Liver (tissue), 9 donors: Measurements from ENCODE around the gene NAV2. TPM values are rescaled to one million over a fixed set of nuclear protein-coding genes. Genes with fewer than 3 reads are reported as not detected.

Source experiments
- DNase-seq: peaks from one replicate; pipeline ENCODE4 v3.0.0-alpha.2; 2017; ENCODE audit warnings: low spot score
- H3K27ac ChIP-seq, 2 donors: one replicate each; pipeline ENCODE4 v1.7.0; 2013; ENCODE audit warnings: inconsistent platforms in 2 of 2, low read length in 2 of 2, control low read depth in 1 of 2, low read depth in 1 of 2, mild to moderate bottlenecking in 1 of 2
- H3K27me3 ChIP-seq, 4 donors: one replicate each; pipeline versions ENCODE4 v1.6.1 to v1.7.0; 2013; ENCODE audit warnings: low read length in 3 of 4, inconsistent platforms in 1 of 4, mild to moderate bottlenecking in 1 of 4, moderate library complexity in 1 of 4; ENCODE audit not compliant: control insufficient read depth in 4 of 4, insufficient read depth in 4 of 4
- H3K36me3 ChIP-seq, 4 donors: one replicate each; pipeline versions ENCODE4 v1.6.1 to v1.7.0; 2013; ENCODE audit warnings: low read length in 3 of 4, mild to moderate bottlenecking in 3 of 4, low read depth in 1 of 4, moderate library complexity in 1 of 4; ENCODE audit not compliant: control insufficient read depth in 4 of 4, insufficient read depth in 3 of 4
- H3K4me1 ChIP-seq, 4 donors: one replicate each; pipeline versions ENCODE4 v1.6.1 to v1.7.0; 2013; ENCODE audit warnings: low read length in 3 of 4, mild to moderate bottlenecking in 3 of 4, moderate library complexity in 1 of 4; ENCODE audit not compliant: control insufficient read depth in 4 of 4, insufficient read depth in 4 of 4
- H3K4me3 ChIP-seq, 3 donors: one replicate each; pipeline versions ENCODE4 v1.6.1 to v1.7.0; 2013; ENCODE audit warnings: low read length in 3 of 3, control low read depth in 1 of 3, low read depth in 1 of 3, mild to moderate bottlenecking in 1 of 3
- H3K9ac ChIP-seq, 2 donors: one replicate each; pipeline ENCODE4 v1.7.0; 2013; ENCODE audit warnings: low read length in 2 of 2, mild to moderate bottlenecking in 2 of 2, moderate library complexity in 2 of 2, control low read depth in 1 of 2, low read depth in 1 of 2
- H3K9me3 ChIP-seq, 4 donors: one replicate each; pipeline versions ENCODE4 v1.6.1 to v1.7.0; 2013; ENCODE audit warnings: low read length in 3 of 4; ENCODE audit not compliant: control insufficient read depth in 4 of 4
- FOXA1 ChIP-seq: IDR thresholded peaks from 2 replicates; pipeline ENCODE4 v1.6.1; 2016; ENCODE audit warnings: antibody characterized with exemption
- FOXA2 ChIP-seq: IDR thresholded peaks from 2 replicates; pipeline ENCODE4 v1.6.1; 2016; ENCODE audit warnings: antibody characterized with exemption
- GABPA ChIP-seq, 2 donors: IDR thresholded peaks in 1 of 2; conservative IDR thresholded peaks in 1 of 2; 2 replicates each; pipeline ENCODE4 v1.6.1; 2016; ENCODE audit warnings: antibody characterized with exemption in 2 of 2, mild to moderate bottlenecking in 1 of 2, moderate library complexity in 1 of 2
- HNF4A ChIP-seq, 2 donors: conservative IDR thresholded peaks; 2 replicates each; pipeline ENCODE4 v1.6.1; 2016; ENCODE audit warnings: antibody characterized with exemption in 2 of 2, mild to moderate bottlenecking in 2 of 2
- JUND ChIP-seq, 2 donors: IDR thresholded peaks; 2 replicates each; pipeline ENCODE4 v1.6.1; 2016; ENCODE audit warnings: antibody characterized with exemption in 2 of 2
- RAD21 ChIP-seq, 2 donors: IDR thresholded peaks; 2 replicates each; pipeline ENCODE4 v1.6.1; 2016; ENCODE audit warnings: antibody characterized with exemption in 2 of 2, mild to moderate bottlenecking in 2 of 2
- RXRA ChIP-seq, 2 donors: IDR thresholded peaks; 2 replicates each; pipeline ENCODE4 v1.6.1; 2017 to 2018; ENCODE audit warnings: antibody characterized with exemption in 2 of 2, mild to moderate bottlenecking in 1 of 2
- TAF1 ChIP-seq: conservative IDR thresholded peaks from 2 replicates; pipeline ENCODE4 v1.6.1; 2016; ENCODE audit warnings: antibody characterized with exemption, mild to moderate bottlenecking
- YY1 ChIP-seq: IDR thresholded peaks from 2 replicates; pipeline ENCODE4 v1.6.1; 2016; ENCODE audit warnings: antibody characterized with exemption, mild to moderate bottlenecking
- WGBS: extraction: QIAGEN DNeasy Blood & Tissue Kit; methylation state at CpG from one replicate; pipeline ENCODE4 v1.1.7; 2013; 5-methylcytosine and 5-hydroxymethylcytosine counted together
- polyA plus RNA-seq, 2 donors: library from polyadenylated mRNA; stranded (reverse) in 1 of 2; unstranded in 1 of 2; fragments of 200-250 nt in 1 of 2; fragments of >200 nt in 1 of 2; fragmentation: Nextera tagmentation in 1 of 2; extraction: Ambion mirVana in 1 of 2; gene quantifications; one replicate each; pipeline versions ENCODE4 v1.2.1 to v1.2.3, GENCODE V29; 2013 to 2015
- total RNA-seq, 2 donors: library from RNA; depleted of rRNA; stranded (reverse); fragments of >200 nt; gene quantifications; one replicate each; pipeline ENCODE4 v1.2.3, GENCODE V29; 2014
- TF ChIP-seq, protein P1 (sequence below): fragments of 150-350 bp; IDR thresholded peaks from 2 replicates; pipeline ENCODE4 v1.5.1; 2017; ENCODE audit warnings: improper control_type of control experiment, low read depth, low read length; ENCODE audit not compliant: missing input control
- TF ChIP-seq, protein P2 (sequence below): IDR thresholded peaks from 2 replicates; pipeline ENCODE4 v1.6.1; 2016; ENCODE audit warnings: antibody characterized with exemption
- TF ChIP-seq, protein P3 (sequence below): IDR thresholded peaks from 2 replicates; pipeline ENCODE4 v1.6.1; 2016; ENCODE audit warnings: antibody characterized with exemption, mild to moderate bottlenecking
- TF ChIP-seq, protein P4 (sequence below): IDR thresholded peaks from 2 replicates; pipeline ENCODE4 v1.6.1; 2016; ENCODE audit warnings: antibody characterized with exemption
- TF ChIP-seq, protein P5 (sequence below): IDR thresholded peaks from 2 replicates; pipeline ENCODE4 v1.6.1; 2016; ENCODE audit warnings: antibody characterized with exemption
- donor health status: healthy.
- donor health status: healthy.
- donor health status: healthy.
- donor health status: healthy.
- donor health status: healthy.

The NAV2 gene
- total and polyA plus RNA-seq, 4 donors: 6.3 to 20.5 (median 11.6) TPM

DNA sequence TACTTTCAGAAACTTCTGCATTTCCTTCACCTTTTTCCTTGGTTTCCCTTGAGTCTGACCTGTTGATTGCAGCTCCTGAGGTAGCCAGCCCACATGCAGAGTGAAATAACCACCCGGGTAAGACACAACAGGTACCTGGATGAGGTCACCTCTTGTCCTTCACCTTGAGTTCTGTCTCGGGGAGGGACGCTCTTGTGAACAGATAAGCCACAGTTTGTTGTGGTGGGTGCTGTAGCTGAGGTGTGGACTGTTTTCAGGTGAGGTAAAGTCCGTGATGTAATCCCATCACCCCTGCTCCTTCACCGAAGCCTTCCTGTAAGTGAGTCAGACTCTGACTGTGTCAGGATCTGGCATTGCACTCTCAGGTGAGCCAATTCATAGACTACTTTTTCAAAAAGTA, 183.1 kb downstream of the NAV2 start (continued):
- TF ChIP-seq, protein P1, sequence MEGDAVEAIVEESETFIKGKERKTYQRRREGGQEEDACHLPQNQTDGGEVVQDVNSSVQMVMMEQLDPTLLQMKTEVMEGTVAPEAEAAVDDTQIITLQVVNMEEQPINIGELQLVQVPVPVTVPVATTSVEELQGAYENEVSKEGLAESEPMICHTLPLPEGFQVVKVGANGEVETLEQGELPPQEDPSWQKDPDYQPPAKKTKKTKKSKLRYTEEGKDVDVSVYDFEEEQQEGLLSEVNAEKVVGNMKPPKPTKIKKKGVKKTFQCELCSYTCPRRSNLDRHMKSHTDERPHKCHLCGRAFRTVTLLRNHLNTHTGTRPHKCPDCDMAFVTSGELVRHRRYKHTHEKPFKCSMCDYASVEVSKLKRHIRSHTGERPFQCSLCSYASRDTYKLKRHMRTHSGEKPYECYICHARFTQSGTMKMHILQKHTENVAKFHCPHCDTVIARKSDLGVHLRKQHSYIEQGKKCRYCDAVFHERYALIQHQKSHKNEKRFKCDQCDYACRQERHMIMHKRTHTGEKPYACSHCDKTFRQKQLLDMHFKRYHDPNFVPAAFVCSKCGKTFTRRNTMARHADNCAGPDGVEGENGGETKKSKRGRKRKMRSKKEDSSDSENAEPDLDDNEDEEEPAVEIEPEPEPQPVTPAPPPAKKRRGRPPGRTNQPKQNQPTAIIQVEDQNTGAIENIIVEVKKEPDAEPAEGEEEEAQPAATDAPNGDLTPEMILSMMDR: no peak
- TF ChIP-seq, protein P2, sequence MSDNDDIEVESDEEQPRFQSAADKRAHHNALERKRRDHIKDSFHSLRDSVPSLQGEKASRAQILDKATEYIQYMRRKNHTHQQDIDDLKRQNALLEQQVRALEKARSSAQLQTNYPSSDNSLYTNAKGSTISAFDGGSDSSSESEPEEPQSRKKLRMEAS: no peak

DNA sequence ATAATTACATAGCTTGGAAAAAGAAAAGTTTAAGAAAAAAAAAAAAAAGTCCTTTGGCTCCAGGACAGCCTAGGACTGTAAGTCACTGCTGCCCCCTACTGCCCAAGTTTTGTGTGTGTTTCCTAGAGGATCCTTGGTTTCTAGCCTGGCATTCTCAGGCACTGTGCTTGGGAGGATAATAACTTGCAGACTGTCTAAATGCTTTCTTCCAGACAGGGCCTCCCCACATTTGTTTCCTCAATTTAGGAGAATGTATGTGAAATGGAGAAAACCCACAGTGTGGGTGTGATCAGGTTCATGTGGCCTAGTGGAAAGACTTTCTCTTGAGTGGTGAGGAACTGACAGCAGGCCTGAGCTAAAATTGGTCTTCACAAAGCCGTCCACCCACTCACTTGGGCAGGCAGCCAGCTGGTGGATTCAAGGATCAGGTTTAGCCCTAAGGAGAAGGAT, 191.0 kb downstream of the NAV2 start:
- no peak overlapping the region for H3K4me3 ChIP-seq
- no peak overlapping the region for H3K27ac ChIP-seq
- WGBS: 26% methylated on average over 1 of the region's 1 CpG
- peaks cover 3 to 32% (median 16%) of the 10 kb centered on the region in 4 donors for H3K4me1 ChIP-seq
- H3K9ac ChIP-seq: no peak overlapping the region
- TF ChIP-seq GABPA (IDR thresholded peaks at IDR 0.05 in 1 of 2, conservative IDR thresholded peaks at IDR 0.05 in 1 of 2) (no peak), JUND (IDR thresholded peaks at IDR 0.05) (no peak), HNF4A (conservative IDR thresholded peaks at IDR 0.05) (no peak), YY1 (no peak), RXRA (IDR thresholded peaks at IDR 0.05) (no peak), FOXA2 (no peak), TAF1 (no peak), FOXA1 (no peak), RAD21 (IDR thresholded peaks at IDR 0.05) (peak; percentile 91 to 92)
- TF ChIP-seq, protein P3, sequence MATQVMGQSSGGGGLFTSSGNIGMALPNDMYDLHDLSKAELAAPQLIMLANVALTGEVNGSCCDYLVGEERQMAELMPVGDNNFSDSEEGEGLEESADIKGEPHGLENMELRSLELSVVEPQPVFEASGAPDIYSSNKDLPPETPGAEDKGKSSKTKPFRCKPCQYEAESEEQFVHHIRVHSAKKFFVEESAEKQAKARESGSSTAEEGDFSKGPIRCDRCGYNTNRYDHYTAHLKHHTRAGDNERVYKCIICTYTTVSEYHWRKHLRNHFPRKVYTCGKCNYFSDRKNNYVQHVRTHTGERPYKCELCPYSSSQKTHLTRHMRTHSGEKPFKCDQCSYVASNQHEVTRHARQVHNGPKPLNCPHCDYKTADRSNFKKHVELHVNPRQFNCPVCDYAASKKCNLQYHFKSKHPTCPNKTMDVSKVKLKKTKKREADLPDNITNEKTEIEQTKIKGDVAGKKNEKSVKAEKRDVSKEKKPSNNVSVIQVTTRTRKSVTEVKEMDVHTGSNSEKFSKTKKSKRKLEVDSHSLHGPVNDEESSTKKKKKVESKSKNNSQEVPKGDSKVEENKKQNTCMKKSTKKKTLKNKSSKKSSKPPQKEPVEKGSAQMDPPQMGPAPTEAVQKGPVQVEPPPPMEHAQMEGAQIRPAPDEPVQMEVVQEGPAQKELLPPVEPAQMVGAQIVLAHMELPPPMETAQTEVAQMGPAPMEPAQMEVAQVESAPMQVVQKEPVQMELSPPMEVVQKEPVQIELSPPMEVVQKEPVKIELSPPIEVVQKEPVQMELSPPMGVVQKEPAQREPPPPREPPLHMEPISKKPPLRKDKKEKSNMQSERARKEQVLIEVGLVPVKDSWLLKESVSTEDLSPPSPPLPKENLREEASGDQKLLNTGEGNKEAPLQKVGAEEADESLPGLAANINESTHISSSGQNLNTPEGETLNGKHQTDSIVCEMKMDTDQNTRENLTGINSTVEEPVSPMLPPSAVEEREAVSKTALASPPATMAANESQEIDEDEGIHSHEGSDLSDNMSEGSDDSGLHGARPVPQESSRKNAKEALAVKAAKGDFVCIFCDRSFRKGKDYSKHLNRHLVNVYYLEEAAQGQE: no peak
- TF ChIP-seq, protein P1: peak; percentile 68
- TF ChIP-seq, protein P4, sequence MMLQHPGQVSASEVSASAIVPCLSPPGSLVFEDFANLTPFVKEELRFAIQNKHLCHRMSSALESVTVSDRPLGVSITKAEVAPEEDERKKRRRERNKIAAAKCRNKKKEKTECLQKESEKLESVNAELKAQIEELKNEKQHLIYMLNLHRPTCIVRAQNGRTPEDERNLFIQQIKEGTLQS: no peak
- TF ChIP-seq, protein P5, sequence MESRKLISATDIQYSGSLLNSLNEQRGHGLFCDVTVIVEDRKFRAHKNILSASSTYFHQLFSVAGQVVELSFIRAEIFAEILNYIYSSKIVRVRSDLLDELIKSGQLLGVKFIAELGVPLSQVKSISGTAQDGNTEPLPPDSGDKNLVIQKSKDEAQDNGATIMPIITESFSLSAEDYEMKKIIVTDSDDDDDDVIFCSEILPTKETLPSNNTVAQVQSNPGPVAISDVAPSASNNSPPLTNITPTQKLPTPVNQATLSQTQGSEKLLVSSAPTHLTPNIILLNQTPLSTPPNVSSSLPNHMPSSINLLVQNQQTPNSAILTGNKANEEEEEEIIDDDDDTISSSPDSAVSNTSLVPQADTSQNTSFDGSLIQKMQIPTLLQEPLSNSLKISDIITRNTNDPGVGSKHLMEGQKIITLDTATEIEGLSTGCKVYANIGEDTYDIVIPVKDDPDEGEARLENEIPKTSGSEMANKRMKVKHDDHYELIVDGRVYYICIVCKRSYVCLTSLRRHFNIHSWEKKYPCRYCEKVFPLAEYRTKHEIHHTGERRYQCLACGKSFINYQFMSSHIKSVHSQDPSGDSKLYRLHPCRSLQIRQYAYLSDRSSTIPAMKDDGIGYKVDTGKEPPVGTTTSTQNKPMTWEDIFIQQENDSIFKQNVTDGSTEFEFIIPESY: no peak
- H3K9me3 ChIP-seq: no peaks in the 10 kb centered on the region
- no peaks in the 10 kb centered on the region for H3K27me3 ChIP-seq
- DNase-seq: peak; percentile 73
- H3K36me3 ChIP-seq: peaks cover 0 to 3% (median 0%) of the 10 kb centered on the region in 4 donors
